HG03060 (cell line): ENCODE data around the gene UCHL1.

ENCODE experiments used
- ATAC-seq: cut with Tn5 transposase; IDR thresholded peaks from one replicate; pipeline ENCODE4 v1.9.1; 2021; ENCODE audit warnings: low read depth, moderate number of reproducible peaks; ENCODE audit not compliant: unreplicated experiment

The UCHL1 gene

GRCh38 chr4:41256740-41257256, at the start of gene UCHL1:
Gene UCHL1, plus strand, starts transcription at chr4:41256928. Its CDS starts 49 bp downstream, at chr4:41256977.
- ATAC-seq = peak; percentile 45

GRCh38 chr4:41207291-41207831, 49.4 kb upstream of the UCHL1 start:
- no peak for ATAC-seq

GRCh38 chr4:41209187-41209586, 47.5 kb upstream of the UCHL1 start:
- ATAC-seq = no peak

GRCh38 chr4:41209901-41210300, 46.8 kb upstream of the UCHL1 start:
- no peak for ATAC-seq

- ATAC-seq = no peak
Observed at GRCh38 chr4:41211951-41212615, 44.6 kb upstream of the UCHL1 start.

GRCh38 chr4:41212616-41213203, 44.0 kb upstream of the UCHL1 start:
- no peak for ATAC-seq

GRCh38 chr4:41213625-41214135, 43.0 kb upstream of the UCHL1 start:
- no peak for ATAC-seq

GRCh38 chr4:41214136-41214824, 42.4 kb upstream of the UCHL1 start, which contains the start of gene APBB2:
Gene APBB2, minus strand, starts transcription at chr4:41214542. Its CDS starts 181,288 bp downstream, at chr4:41033254.
- ATAC-seq = no peak

- ATAC-seq = no peak
Observed at GRCh38 chr4:41214825-41215146, 41.9 kb upstream of the UCHL1 start.

- ATAC-seq = no peak
Observed at GRCh38 chr4:41215155-41215554, 41.6 kb upstream of the UCHL1 start.

GRCh38 chr4:41215969-41216293, 40.8 kb upstream of the UCHL1 start:
- ATAC-seq = no peak

GRCh38 chr4:41216294-41217019, 40.3 kb upstream of the UCHL1 start:
- peak; percentile 38 for ATAC-seq

- ATAC-seq = no peak
Observed at GRCh38 chr4:41217020-41217333, 39.8 kb upstream of the UCHL1 start.

GRCh38 chr4:41217374-41217773, 39.4 kb upstream of the UCHL1 start:
- no peak for ATAC-seq

GRCh38 chr4:41218703-41219102, 38.0 kb upstream of the UCHL1 start:
- no peak for ATAC-seq

GRCh38 chr4:41219421-41219950, 37.2 kb upstream of the UCHL1 start:
- ATAC-seq = no peak

- no peak for ATAC-seq
Observed at GRCh38 chr4:41221850-41222645, 34.7 kb upstream of the UCHL1 start.

GRCh38 chr4:41227902-41228301, 28.8 kb upstream of the UCHL1 start:
- no peak for ATAC-seq

GRCh38 chr4:41232406-41232805, 24.3 kb upstream of the UCHL1 start:
- no peak for ATAC-seq

- ATAC-seq = no peak
Observed at GRCh38 chr4:41232856-41233255, 23.9 kb upstream of the UCHL1 start.
